H1 (cell line): ENCODE measurements around the gene MOB2. TPM values are rescaled to one million over a fixed set of nuclear protein-coding genes. Genes with fewer than 3 reads are reported as not detected.

Experiments
- CHD2 ChIP-seq: IDR thresholded peaks from 2 replicates; pipeline ENCODE4 v1.6.1; 2012; ENCODE audit warnings: low read length, improper control_type of control experiment
- HDAC2 ChIP-seq, 2 experiments: fragments of 300-600 bp in 1 of 2; sonication (generic) in 1 of 2; IDR thresholded peaks; 2 replicates each; pipeline ENCODE4 v1.6.1; 2011 to 2012; ENCODE audit warnings: low read depth in 2 of 2, low read length in 2 of 2, mild to moderate bottlenecking in 2 of 2, moderate library complexity in 2 of 2, borderline replicate concordance in 1 of 2, inconsistent platforms in 1 of 2
- KDM5A ChIP-seq: fragments of 200-600 bp; IDR thresholded peaks from 2 replicates; pipeline ENCODE4 v1.7.1; 2012; ENCODE audit warnings: mild to moderate bottlenecking, low read length, inconsistent platforms, mixed read lengths
- polyA plus RNA-seq, 7 experiments: library from polyadenylated mRNA; depleted of rRNA in 3 of 7; stranded (reverse) in 5 of 7; unstranded in 2 of 7; fragments of >200 nt in 5 of 7; fragments of 200-250 nt in 2 of 7; gene quantifications; 1 replicate in 5 of 7; 2 replicates in 1 of 7; 4 replicates in 1 of 7; pipeline versions ENCODE4 v1.2.1 to v1.2.3, GENCODE V29; 2011 to 2013; ENCODE audit warnings: missing spikeins in 2 of 7, mixed read lengths in 2 of 7
- total RNA-seq: library from RNA; stranded (reverse); fragmentation: NEBNext Ultra II Directional; extraction: Animal tissue kit (Norgen Biotek cat#: 25700); gene quantifications from 2 replicates; pipeline ENCODE4 v1.2.1, GENCODE V29; 2021
- TF ChIP-seq, protein P1 (sequence below): fragments of 300-600 bp; sonication (generic); IDR thresholded peaks from 2 replicates; pipeline ENCODE4 v1.7.1; 2012; ENCODE audit warnings: low read length, moderate library complexity, mild to moderate bottlenecking, inconsistent platforms; ENCODE audit not compliant: insufficient replicate concordance

The MOB2 gene
- total and polyA plus RNA-seq, 2 of the 8 experiments (the other 6 are each of a cell fraction or from before 2014, with no cell fraction given): 18.6 to 28.2 TPM

DNA sequence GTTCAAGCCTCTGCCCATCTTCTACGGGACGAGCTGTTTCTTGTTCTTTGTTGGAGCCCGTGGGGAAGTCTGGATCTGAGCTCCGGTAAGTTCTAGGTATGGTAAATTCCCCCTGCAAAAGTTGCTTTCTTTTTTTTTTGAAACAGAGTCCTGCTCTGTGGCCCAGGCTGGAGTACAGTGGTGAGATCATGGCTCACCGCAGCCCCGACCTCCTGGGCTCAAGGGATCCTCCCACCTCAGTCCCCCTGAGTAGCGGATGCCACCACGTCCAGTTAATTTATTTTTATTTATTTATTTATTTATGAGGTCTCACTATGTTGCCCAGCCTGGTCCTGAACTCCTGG is 35.5 kb upstream of the MOB2 start (continued):
- TF ChIP-seq, protein P1, sequence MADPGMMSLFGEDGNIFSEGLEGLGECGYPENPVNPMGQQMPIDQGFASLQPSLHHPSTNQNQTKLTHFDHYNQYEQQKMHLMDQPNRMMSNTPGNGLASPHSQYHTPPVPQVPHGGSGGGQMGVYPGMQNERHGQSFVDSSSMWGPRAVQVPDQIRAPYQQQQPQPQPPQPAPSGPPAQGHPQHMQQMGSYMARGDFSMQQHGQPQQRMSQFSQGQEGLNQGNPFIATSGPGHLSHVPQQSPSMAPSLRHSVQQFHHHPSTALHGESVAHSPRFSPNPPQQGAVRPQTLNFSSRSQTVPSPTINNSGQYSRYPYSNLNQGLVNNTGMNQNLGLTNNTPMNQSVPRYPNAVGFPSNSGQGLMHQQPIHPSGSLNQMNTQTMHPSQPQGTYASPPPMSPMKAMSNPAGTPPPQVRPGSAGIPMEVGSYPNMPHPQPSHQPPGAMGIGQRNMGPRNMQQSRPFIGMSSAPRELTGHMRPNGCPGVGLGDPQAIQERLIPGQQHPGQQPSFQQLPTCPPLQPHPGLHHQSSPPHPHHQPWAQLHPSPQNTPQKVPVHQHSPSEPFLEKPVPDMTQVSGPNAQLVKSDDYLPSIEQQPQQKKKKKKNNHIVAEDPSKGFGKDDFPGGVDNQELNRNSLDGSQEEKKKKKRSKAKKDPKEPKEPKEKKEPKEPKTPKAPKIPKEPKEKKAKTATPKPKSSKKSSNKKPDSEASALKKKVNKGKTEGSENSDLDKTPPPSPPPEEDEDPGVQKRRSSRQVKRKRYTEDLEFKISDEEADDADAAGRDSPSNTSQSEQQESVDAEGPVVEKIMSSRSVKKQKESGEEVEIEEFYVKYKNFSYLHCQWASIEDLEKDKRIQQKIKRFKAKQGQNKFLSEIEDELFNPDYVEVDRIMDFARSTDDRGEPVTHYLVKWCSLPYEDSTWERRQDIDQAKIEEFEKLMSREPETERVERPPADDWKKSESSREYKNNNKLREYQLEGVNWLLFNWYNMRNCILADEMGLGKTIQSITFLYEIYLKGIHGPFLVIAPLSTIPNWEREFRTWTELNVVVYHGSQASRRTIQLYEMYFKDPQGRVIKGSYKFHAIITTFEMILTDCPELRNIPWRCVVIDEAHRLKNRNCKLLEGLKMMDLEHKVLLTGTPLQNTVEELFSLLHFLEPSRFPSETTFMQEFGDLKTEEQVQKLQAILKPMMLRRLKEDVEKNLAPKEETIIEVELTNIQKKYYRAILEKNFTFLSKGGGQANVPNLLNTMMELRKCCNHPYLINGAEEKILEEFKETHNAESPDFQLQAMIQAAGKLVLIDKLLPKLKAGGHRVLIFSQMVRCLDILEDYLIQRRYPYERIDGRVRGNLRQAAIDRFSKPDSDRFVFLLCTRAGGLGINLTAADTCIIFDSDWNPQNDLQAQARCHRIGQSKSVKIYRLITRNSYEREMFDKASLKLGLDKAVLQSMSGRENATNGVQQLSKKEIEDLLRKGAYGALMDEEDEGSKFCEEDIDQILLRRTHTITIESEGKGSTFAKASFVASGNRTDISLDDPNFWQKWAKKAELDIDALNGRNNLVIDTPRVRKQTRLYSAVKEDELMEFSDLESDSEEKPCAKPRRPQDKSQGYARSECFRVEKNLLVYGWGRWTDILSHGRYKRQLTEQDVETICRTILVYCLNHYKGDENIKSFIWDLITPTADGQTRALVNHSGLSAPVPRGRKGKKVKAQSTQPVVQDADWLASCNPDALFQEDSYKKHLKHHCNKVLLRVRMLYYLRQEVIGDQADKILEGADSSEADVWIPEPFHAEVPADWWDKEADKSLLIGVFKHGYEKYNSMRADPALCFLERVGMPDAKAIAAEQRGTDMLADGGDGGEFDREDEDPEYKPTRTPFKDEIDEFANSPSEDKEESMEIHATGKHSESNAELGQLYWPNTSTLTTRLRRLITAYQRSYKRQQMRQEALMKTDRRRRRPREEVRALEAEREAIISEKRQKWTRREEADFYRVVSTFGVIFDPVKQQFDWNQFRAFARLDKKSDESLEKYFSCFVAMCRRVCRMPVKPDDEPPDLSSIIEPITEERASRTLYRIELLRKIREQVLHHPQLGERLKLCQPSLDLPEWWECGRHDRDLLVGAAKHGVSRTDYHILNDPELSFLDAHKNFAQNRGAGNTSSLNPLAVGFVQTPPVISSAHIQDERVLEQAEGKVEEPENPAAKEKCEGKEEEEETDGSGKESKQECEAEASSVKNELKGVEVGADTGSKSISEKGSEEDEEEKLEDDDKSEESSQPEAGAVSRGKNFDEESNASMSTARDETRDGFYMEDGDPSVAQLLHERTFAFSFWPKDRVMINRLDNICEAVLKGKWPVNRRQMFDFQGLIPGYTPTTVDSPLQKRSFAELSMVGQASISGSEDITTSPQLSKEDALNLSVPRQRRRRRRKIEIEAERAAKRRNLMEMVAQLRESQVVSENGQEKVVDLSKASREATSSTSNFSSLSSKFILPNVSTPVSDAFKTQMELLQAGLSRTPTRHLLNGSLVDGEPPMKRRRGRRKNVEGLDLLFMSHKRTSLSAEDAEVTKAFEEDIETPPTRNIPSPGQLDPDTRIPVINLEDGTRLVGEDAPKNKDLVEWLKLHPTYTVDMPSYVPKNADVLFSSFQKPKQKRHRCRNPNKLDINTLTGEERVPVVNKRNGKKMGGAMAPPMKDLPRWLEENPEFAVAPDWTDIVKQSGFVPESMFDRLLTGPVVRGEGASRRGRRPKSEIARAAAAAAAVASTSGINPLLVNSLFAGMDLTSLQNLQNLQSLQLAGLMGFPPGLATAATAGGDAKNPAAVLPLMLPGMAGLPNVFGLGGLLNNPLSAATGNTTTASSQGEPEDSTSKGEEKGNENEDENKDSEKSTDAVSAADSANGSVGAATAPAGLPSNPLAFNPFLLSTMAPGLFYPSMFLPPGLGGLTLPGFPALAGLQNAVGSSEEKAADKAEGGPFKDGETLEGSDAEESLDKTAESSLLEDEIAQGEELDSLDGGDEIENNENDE: no peak
- TF ChIP-seq HDAC2 (IDR thresholded peaks at IDR 0.05; ENCODE audit: borderline replicate concordance in 1 of 2, low read depth in 2 of 2, low read length in 2 of 2) (no peak), KDM5A (no peak), CHD2 (no peak)
